ENCODE results near the gene BTNL8.

The BTNL8 gene

GRCh38 chr5:180898621-180899246 lies at the start of gene BTNL8:
Gene BTNL8, plus strand, starts transcription at chr5:180899159. Its CDS starts 152 bp downstream, at chr5:180899311.
- DNase-seq (ENCODE audit: low read depth in 2 of 2), result no peak

- DNase-seq (ENCODE audit: low read depth in 2 of 2), result no peak
These were observed 49.1 kb upstream of the BTNL8 start for GRCh38 chr5:180849827-180850226.

GRCh38 chr5:180850434-180851078 lies 48.4 kb upstream of the BTNL8 start:
- DNase-seq (ENCODE audit: low read depth in 2 of 2), result no peak

GRCh38 chr5:180852495-180852894 lies 46.5 kb upstream of the BTNL8 start:
- no peak for DNase-seq (ENCODE audit: low read depth in 2 of 2)

- no peak for DNase-seq (ENCODE audit: low read depth in 2 of 2)
These were observed 45.7 kb upstream of the BTNL8 start for GRCh38 chr5:180853121-180853847.

GRCh38 chr5:180853848-180854176 lies 45.1 kb upstream of the BTNL8 start:
- DNase-seq (ENCODE audit: low read depth in 2 of 2), result no peak

- no peak for DNase-seq (ENCODE audit: low read depth in 2 of 2)
These were observed 40.4 kb upstream of the BTNL8 start for GRCh38 chr5:180858586-180858985.

GRCh38 chr5:180860273-180860886 lies 38.6 kb upstream of the BTNL8 start:
- DNase-seq (ENCODE audit: low read depth in 2 of 2), result no peak

- peak; percentile 65 to 66 for DNase-seq (ENCODE audit: low read depth in 2 of 2)
These were observed 37.8 kb upstream of the BTNL8 start, which contains the start of gene ZFP62 for GRCh38 chr5:180860887-180861822. Gene ZFP62, minus strand, starts transcription at chr5:180861276. Its CDS starts 57 bp downstream, at chr5:180861219.

GRCh38 chr5:180862645-180863044 lies 36.3 kb upstream of the BTNL8 start:
- DNase-seq (ENCODE audit: low read depth in 2 of 2), result no peak

GRCh38 chr5:180865981-180866695 lies 32.8 kb upstream of the BTNL8 start:
- DNase-seq (ENCODE audit: low read depth in 2 of 2), result no peak

GRCh38 chr5:180866985-180867384 lies 32.0 kb upstream of the BTNL8 start:
- DNase-seq (ENCODE audit: low read depth in 2 of 2), result no peak

- peak; percentile 8 to 12 for DNase-seq (ENCODE audit: low read depth in 2 of 2)
These were observed 30.0 kb upstream of the BTNL8 start for GRCh38 chr5:180868960-180869359.

- no peak for DNase-seq (ENCODE audit: low read depth in 2 of 2)
These were observed 29.4 kb upstream of the BTNL8 start for GRCh38 chr5:180869587-180869986.

GRCh38 chr5:180870276-180871068 lies 28.5 kb upstream of the BTNL8 start:
- DNase-seq (ENCODE audit: low read depth in 2 of 2), result no peak

GRCh38 chr5:180872419-180872818 lies 26.5 kb upstream of the BTNL8 start:
- DNase-seq (ENCODE audit: low read depth in 2 of 2), result no peak

- no peak for DNase-seq (ENCODE audit: low read depth in 2 of 2)
These were observed 25.1 kb upstream of the BTNL8 start for GRCh38 chr5:180873615-180874520.

GRCh38 chr5:180874804-180875582 lies 24.0 kb upstream of the BTNL8 start:
- DNase-seq (ENCODE audit: low read depth in 2 of 2), result no peak
